Measurements from ENCODE around the gene ZNF19.

Gene ZNF19

GRCh38 chr16:71484006-71484893 is 4.9 kb downstream of the ZNF19 start:
- TF ChIP-seq POLR2AphosphoS5 (IDR thresholded peaks at IDR 0.05; ENCODE audit: low read depth, low read length) = peak; percentile 84
- peak; percentile 44; the same call in 1 of the 2 replicates for TF ChIP-seq TAF1 (IDR thresholded peaks at IDR 0.05; ENCODE audit: borderline replicate concordance, low read depth, low read length)
- TF ChIP-seq POLR2A (IDR thresholded peaks at IDR 0.05; ENCODE audit: low read depth, low read length) = peak; percentile 84; the same call in 1 of the 2 replicates
- FAIRE-seq (peak; percentile 99), DNase-seq (ENCODE audit: insufficient read length) (peak; percentile 57)

GRCh38 chr16:71482569-71482968 is 6.6 kb downstream of the ZNF19 start:
- DNase-seq (ENCODE audit: insufficient read length) (no peak), FAIRE-seq (no peak)
- TF ChIP-seq POLR2AphosphoS5 (IDR thresholded peaks at IDR 0.05; ENCODE audit: low read depth, low read length) = no peak
- TF ChIP-seq POLR2A (IDR thresholded peaks at IDR 0.05; ENCODE audit: low read depth, low read length) = no peak
- TF ChIP-seq TAF1 (IDR thresholded peaks at IDR 0.05; ENCODE audit: borderline replicate concordance, low read depth, low read length) = no peak

- FAIRE-seq = no peak
- no peak for DNase-seq (ENCODE audit: insufficient read length)
- TF ChIP-seq TAF1 (IDR thresholded peaks at IDR 0.05; ENCODE audit: borderline replicate concordance, low read depth, low read length) (no peak), POLR2A (IDR thresholded peaks at IDR 0.05; ENCODE audit: low read depth, low read length) (no peak), POLR2AphosphoS5 (IDR thresholded peaks at IDR 0.05; ENCODE audit: low read depth, low read length) (no peak)
Observed at GRCh38 chr16:71480956-71481355, 8.2 kb downstream of the ZNF19 start.

- TF ChIP-seq POLR2AphosphoS5 (IDR thresholded peaks at IDR 0.05; ENCODE audit: low read depth, low read length) = no peak
- TF ChIP-seq TAF1 (IDR thresholded peaks at IDR 0.05; ENCODE audit: borderline replicate concordance, low read depth, low read length) = no peak
- no peak for TF ChIP-seq POLR2A (IDR thresholded peaks at IDR 0.05; ENCODE audit: low read depth, low read length)
- no peak for FAIRE-seq
- DNase-seq (ENCODE audit: insufficient read length) = no peak
Observed at GRCh38 chr16:71479420-71479819, 9.7 kb downstream of the ZNF19 start.

DNA sequence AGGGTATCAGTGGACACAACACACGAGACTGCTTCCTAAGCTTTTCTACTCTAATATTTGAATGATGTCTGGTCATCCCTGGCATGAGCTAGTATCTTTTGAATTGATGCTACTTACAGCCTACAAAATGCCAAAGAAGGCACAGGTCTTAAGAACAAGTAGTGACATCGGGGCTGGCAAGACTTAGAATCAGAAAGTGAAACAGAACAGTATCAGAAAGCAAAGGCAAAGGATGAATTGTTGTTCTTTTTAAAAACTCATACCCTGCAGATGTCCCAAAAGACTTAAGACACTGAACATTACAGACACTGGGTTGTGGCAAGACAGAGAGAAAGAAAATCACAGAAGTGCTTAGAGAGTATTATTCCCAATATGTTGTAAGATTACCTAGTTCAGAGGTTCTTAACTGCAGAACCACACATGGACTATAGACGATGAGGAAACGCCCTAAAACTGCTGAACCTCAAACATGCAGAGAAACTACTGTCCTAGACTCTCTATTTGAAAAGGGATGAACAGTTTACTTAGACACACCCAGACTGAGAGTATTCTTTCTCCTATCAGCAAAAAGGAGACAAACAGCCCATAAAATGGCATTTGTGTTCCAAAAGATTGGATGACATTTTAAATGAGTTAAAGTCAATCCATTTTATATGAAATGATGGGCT is 12.5 kb downstream of the ZNF19 start:
- no peak for FAIRE-seq
- TF ChIP-seq POLR2AphosphoS5 (IDR thresholded peaks at IDR 0.05; ENCODE audit: low read depth, low read length) (no peak), TAF1 (IDR thresholded peaks at IDR 0.05; ENCODE audit: borderline replicate concordance, low read depth, low read length) (no peak), POLR2A (IDR thresholded peaks at IDR 0.05; ENCODE audit: low read depth, low read length) (no peak)
- DNase-seq (ENCODE audit: insufficient read length) = no peak

DNA sequence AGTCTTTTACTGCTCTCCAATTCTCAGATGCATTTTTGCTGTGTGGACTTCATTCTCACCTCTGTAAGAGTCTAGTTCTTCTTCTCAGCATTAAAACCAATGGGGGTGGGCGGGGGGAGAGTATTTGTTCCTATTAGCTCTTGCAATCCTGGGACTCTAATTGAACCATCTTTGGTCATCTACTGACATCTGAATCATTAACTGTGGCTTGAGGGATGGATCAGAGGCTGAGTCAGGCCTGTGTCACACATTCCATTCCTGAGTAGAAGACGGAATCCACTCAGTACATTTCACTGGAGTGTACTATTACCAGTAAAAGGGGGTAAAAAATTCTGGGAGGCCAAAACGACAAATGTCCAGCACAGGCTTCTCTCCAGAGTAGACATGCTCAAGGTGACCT is 14.3 kb downstream of the ZNF19 start:
- TF ChIP-seq POLR2AphosphoS5 (IDR thresholded peaks at IDR 0.05; ENCODE audit: low read depth, low read length) (no peak), POLR2A (IDR thresholded peaks at IDR 0.05; ENCODE audit: low read depth, low read length) (no peak), TAF1 (IDR thresholded peaks at IDR 0.05; ENCODE audit: borderline replicate concordance, low read depth, low read length) (no peak)
- DNase-seq (ENCODE audit: insufficient read length) = no peak
- FAIRE-seq = no peak

- FAIRE-seq (no peak), DNase-seq (ENCODE audit: insufficient read length) (no peak)
- TF ChIP-seq POLR2AphosphoS5 (IDR thresholded peaks at IDR 0.05; ENCODE audit: low read depth, low read length) (no peak), TAF1 (IDR thresholded peaks at IDR 0.05; ENCODE audit: borderline replicate concordance, low read depth, low read length) (no peak), POLR2A (IDR thresholded peaks at IDR 0.05; ENCODE audit: low read depth, low read length) (no peak)
Observed at GRCh38 chr16:71473891-71474290, 15.2 kb downstream of the ZNF19 start.

DNA sequence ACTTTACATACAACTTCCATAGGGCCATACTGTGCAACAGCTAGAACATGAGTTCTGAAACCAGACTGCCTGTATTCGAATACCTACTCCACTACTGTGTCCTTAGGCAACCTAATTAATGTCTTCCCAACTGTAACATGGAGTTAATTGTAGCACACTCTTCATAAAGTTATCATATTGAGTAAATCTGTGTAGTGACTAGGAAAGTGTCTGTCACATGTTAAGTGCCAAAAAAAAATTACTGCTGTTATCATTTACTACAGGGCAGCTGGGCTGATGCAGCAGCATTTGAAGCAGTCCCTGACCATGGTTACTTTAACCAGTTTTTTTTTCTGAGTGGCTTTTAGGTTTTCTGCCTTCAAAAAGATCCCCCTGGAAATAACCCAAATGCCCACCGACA is 16.2 kb downstream of the ZNF19 start:
- FAIRE-seq = no peak
- DNase-seq (ENCODE audit: insufficient read length) = no peak
- TF ChIP-seq POLR2A (IDR thresholded peaks at IDR 0.05; ENCODE audit: low read depth, low read length) = no peak
- TF ChIP-seq TAF1 (IDR thresholded peaks at IDR 0.05; ENCODE audit: borderline replicate concordance, low read depth, low read length) = no peak
- no peak for TF ChIP-seq POLR2AphosphoS5 (IDR thresholded peaks at IDR 0.05; ENCODE audit: low read depth, low read length)

DNA sequence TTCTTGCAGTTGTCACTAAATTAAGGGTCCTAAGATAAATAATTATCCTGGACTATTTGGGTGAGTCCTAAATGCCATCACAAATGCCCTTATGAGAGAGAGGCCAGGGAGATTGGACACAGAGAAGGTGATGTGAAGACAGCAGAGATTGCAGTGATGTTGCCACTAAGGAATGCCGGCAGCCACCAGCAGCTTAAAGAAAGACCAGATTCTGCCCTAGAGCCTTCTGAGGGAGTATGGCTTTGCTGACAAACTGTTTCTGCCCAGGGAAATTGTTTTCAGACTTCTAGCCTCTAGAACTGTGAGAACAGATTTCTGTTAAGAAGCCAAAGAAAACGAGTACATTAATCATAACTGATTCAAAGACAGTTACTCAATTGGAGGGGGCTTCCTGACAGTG is 17.1 kb downstream of the ZNF19 start:
- no peak for TF ChIP-seq POLR2AphosphoS5 (IDR thresholded peaks at IDR 0.05; ENCODE audit: low read depth, low read length)
- no peak for TF ChIP-seq TAF1 (IDR thresholded peaks at IDR 0.05; ENCODE audit: borderline replicate concordance, low read depth, low read length)
- FAIRE-seq = no peak
- DNase-seq (ENCODE audit: insufficient read length) = no peak

GRCh38 chr16:71467810-71468209 is 21.3 kb downstream of the ZNF19 start:
- FAIRE-seq (no peak), DNase-seq (ENCODE audit: insufficient read length) (no peak)
- TF ChIP-seq TAF1 (IDR thresholded peaks at IDR 0.05; ENCODE audit: borderline replicate concordance, low read depth, low read length) (no peak), POLR2A (IDR thresholded peaks at IDR 0.05; ENCODE audit: low read depth, low read length) (no peak), POLR2AphosphoS5 (IDR thresholded peaks at IDR 0.05; ENCODE audit: low read depth, low read length) (no peak)

DNA sequence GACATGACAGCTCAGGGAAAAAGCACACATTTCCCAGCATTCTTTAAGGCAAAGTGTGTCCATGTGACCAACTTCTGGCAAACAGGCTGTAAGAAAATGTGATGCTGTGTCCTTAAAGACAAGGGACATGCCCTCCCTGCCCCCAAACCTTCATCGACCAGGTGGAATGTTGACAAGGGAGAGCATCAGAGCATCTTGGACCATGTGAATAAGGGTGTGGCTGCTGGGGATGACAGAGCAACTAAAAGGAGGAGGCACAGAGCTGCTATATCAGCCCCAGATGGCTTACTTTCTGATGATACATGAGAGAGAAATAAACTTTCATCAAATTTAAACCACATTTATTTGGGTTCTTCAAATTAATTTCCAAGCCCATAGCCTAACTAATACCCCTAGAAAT is 24.9 kb downstream of the ZNF19 start:
- FAIRE-seq (no peak), DNase-seq (ENCODE audit: insufficient read length) (no peak)
- TF ChIP-seq POLR2A (IDR thresholded peaks at IDR 0.05; ENCODE audit: low read depth, low read length) (no peak), TAF1 (IDR thresholded peaks at IDR 0.05; ENCODE audit: borderline replicate concordance, low read depth, low read length) (no peak), POLR2AphosphoS5 (IDR thresholded peaks at IDR 0.05; ENCODE audit: low read depth, low read length) (no peak)
